ENCODE results near the gene SEC61B. TPM values are rescaled to one million over a fixed set of nuclear protein-coding genes. Genes with fewer than 3 reads are reported as not detected.

SEC61B gene
- total RNA-seq, 2 donors from 2014 or later = 67.7 to 126 TPM

- WGBS = 93% methylated on average over 17 of the region's 17 CpGs
- Histone ChIP-seq H3K36me3 (no peaks in the 10 kb centered on the region), H3K27ac (no peak overlapping the region), H3K4me3 (no peak overlapping the region), H3K4me1 (replicated peaks) (no peaks in the 10 kb centered on the region), H3K9me3 (no peaks in the 10 kb centered on the region), H3K27me3 (replicated peaks; ENCODE audit: insufficient read depth) (no peaks in the 10 kb centered on the region)
- intact Hi-C loops (cut with DNase I) = no loop called here
- TF ChIP-seq POLR2AphosphoS5 (IDR thresholded peaks at IDR 0.05) = no peak
- no peak for TF ChIP-seq POLR2A (IDR thresholded peaks at IDR 0.05)
- no peak for DNase-seq (ENCODE audit: low spot score)
Observed at GRCh38 chr9:99178912-99179872, 42.9 kb upstream of the SEC61B start.

- Histone ChIP-seq H3K36me3 (no peaks in the 10 kb centered on the region), H3K27ac (no peak overlapping the region), H3K4me3 (no peak overlapping the region), H3K4me1 (replicated peaks) (no peaks in the 10 kb centered on the region), H3K9me3 (no peaks in the 10 kb centered on the region), H3K27me3 (replicated peaks; ENCODE audit: insufficient read depth) (no peaks in the 10 kb centered on the region)
- DNase-seq (ENCODE audit: low spot score) = no peak
- intact Hi-C loops (cut with DNase I) = loop anchor here (10.0 kb wide), 2 partner anchors 1145 to 1415 kb away; no protein-coding TSS in a partner anchor
- WGBS = 100% methylated on average over 1 of the region's 1 CpG
- TF ChIP-seq POLR2A (IDR thresholded peaks at IDR 0.05) (no peak), POLR2AphosphoS5 (IDR thresholded peaks at IDR 0.05) (no peak), CTCF (IDR thresholded peaks at IDR 0.05) (no peak)
Observed at GRCh38 chr9:99180199-99180598, 41.9 kb upstream of the SEC61B start.

GRCh38 chr9:99180662-99181061 is 41.4 kb upstream of the SEC61B start:
- Histone ChIP-seq H3K4me1 (replicated peaks) (no peaks in the 10 kb centered on the region), H3K27ac (no peak overlapping the region), H3K36me3 (no peaks in the 10 kb centered on the region), H3K9me3 (no peaks in the 10 kb centered on the region), H3K27me3 (replicated peaks; ENCODE audit: insufficient read depth) (no peaks in the 10 kb centered on the region), H3K4me3 (no peak overlapping the region)
- WGBS = 83% methylated on average over 9 of the region's 9 CpGs
- intact Hi-C loops (cut with DNase I) = loop anchor here (10.0 kb wide), 2 partner anchors 1144 to 1414 kb away; no protein-coding TSS in a partner anchor
- TF ChIP-seq POLR2A (IDR thresholded peaks at IDR 0.05) = no peak
- TF ChIP-seq CTCF (IDR thresholded peaks at IDR 0.05) = no peak
- no peak for TF ChIP-seq POLR2AphosphoS5 (IDR thresholded peaks at IDR 0.05)
- no peak for DNase-seq (ENCODE audit: low spot score)

GRCh38 chr9:99181206-99181605 is 40.9 kb upstream of the SEC61B start:
- no peaks in the 10 kb centered on the region for H3K4me1 ChIP-seq (replicated peaks)
- TF ChIP-seq CTCF (IDR thresholded peaks at IDR 0.05) = no peak
- no peak for TF ChIP-seq POLR2AphosphoS5 (IDR thresholded peaks at IDR 0.05)
- TF ChIP-seq POLR2A (IDR thresholded peaks at IDR 0.05) = no peak
- intact Hi-C loops (cut with DNase I) = loop anchor here (10.0 kb wide), 2 partner anchors 1144 to 1414 kb away; no protein-coding TSS in a partner anchor
- H3K36me3 ChIP-seq = no peaks in the 10 kb centered on the region
- H3K4me3 ChIP-seq = no peak overlapping the region
- WGBS = 78% methylated on average over 2 of the region's 2 CpGs
- H3K9me3 ChIP-seq = no peaks in the 10 kb centered on the region
- no peaks in the 10 kb centered on the region for H3K27me3 ChIP-seq (replicated peaks; ENCODE audit: insufficient read depth)
- H3K27ac ChIP-seq = no peak overlapping the region
- DNase-seq (ENCODE audit: low spot score) = no peak

GRCh38 chr9:99181621-99182020 is 40.5 kb upstream of the SEC61B start:
- Histone ChIP-seq H3K4me1 (replicated peaks) (no peaks in the 10 kb centered on the region), H3K4me3 (no peak overlapping the region), H3K36me3 (no peaks in the 10 kb centered on the region), H3K27me3 (replicated peaks; ENCODE audit: insufficient read depth) (no peaks in the 10 kb centered on the region), H3K27ac (no peak overlapping the region), H3K9me3 (no peaks in the 10 kb centered on the region)
- no peak for DNase-seq (ENCODE audit: low spot score)
- intact Hi-C loops (cut with DNase I) = loop anchor here (10.0 kb wide), 2 partner anchors 1143 to 1413 kb away; no protein-coding TSS in a partner anchor
- WGBS = 80% methylated on average over 4 of the region's 4 CpGs
- TF ChIP-seq CTCF (IDR thresholded peaks at IDR 0.05) = no peak
- no peak for TF ChIP-seq POLR2AphosphoS5 (IDR thresholded peaks at IDR 0.05)
- no peak for TF ChIP-seq POLR2A (IDR thresholded peaks at IDR 0.05)
